ENCODE measurements around the gene LBHD2. TPM values are rescaled to one million over a fixed set of nuclear protein-coding genes. Genes with fewer than 3 reads are reported as not detected.
"Not testable (repeated sequence)": the region's sequence is repeated elsewhere in the genome, so short reads cannot be mapped to it uniquely, and the experiment has no call there.

LBHD2 gene
- polyA plus RNA-seq, 1 of the 3 experiments (the other 2 are of a cell fraction) = not detected

DNA sequence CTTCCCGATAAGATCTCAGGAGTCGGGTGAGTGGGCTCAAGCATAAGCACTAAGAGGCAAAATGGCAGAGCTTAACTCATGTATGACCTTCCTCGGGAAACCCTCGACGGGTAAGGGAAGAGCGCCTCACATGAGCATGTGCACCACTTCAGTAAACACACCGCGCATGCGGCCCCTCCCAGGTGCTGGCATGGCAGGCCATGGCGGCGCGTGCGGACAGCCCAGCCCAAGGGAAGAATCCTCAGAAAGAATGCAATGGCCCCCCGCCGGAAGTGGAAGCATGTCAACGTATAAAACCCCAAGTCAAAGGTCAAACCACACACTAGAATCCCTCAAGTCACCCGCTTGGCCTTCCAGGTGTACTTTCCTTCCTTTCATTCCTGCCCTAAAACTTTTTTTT, 32.6 kb downstream of the LBHD2 start (continued):
- TF ChIP-seq, protein P1, sequence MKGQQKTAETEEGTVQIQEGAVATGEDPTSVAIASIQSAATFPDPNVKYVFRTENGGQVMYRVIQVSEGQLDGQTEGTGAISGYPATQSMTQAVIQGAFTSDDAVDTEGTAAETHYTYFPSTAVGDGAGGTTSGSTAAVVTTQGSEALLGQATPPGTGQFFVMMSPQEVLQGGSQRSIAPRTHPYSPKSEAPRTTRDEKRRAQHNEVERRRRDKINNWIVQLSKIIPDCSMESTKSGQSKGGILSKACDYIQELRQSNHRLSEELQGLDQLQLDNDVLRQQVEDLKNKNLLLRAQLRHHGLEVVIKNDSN (IDR thresholded peaks at IDR 0.05; ENCODE audit: borderline replicate concordance, low read depth) = no peak
- no peak for TF ChIP-seq SMC3 (IDR thresholded peaks at IDR 0.05; ENCODE audit: low read depth, low read length)
- no peak for TF ChIP-seq EP300 (IDR thresholded peaks at IDR 0.05; ENCODE audit: borderline replicate concordance in 1 of 2, low read depth in 1 of 2, low read length in 1 of 2)
- no peak for TF ChIP-seq TAF1 (IDR thresholded peaks at IDR 0.05; ENCODE audit: borderline replicate concordance, low read depth, low read length)

DNA sequence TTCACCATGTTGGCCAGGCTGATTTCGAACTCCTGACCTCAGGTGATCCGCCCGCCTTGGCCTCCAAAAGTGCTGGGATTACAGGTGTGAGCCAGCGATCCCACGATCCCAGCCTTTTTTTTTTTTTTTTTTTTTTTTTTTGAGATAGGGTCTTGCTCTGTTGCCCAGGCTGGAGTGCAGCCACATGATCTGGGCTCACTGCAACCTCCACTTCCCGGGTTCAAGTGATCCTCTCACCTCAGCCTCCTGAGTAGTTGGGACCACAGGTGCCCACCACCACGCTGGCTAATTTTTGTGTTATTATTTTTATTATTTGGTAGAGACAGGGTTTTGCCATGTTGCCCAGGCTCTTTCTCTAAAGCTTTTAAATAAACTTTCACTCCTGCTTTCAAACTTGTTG, 33.5 kb downstream of the LBHD2 start:
- H3K9ac ChIP-seq; H3K4me2 ChIP-seq; POLR2A ChIA-PET; H3K27me3 ChIP-seq (ENCODE audit: insufficient read depth); H3K9me2 ChIP-seq; H3K9me3 ChIP-seq; H4K20me1 ChIP-seq (ENCODE audit: insufficient read depth); H3F3A ChIP-seq (replicated peaks; ENCODE audit: insufficient read depth); H3K4me3 ChIP-seq (ENCODE audit: low read depth in 2 of 2, low read length in 1 of 2); DNase-seq; H2AFZ ChIP-seq (ENCODE audit: low read depth); H3K79me2 ChIP-seq (ENCODE audit: insufficient read depth); H3K36me3 ChIP-seq (replicated peaks in 1 of 2; ENCODE audit: control insufficient read depth in 1 of 2, insufficient read depth in 2 of 2, low read length in 1 of 2); H3K27ac ChIP-seq (ENCODE audit: low read depth in 2 of 2, low read length in 1 of 2): not testable (repeated sequence)
- CTCF ChIA-PET = interaction anchor here (0.7 to 7.8 kb wide), 3 partner anchors 10 to 69 kb away, joined by 3 to 81 read pairs (median 3); no protein-coding TSS in a partner anchor
- H3K4me1 ChIP-seq (ENCODE audit: control insufficient read depth in 1 of 2, insufficient read depth in 2 of 2, low read depth in 1 of 2, low read length in 1 of 2) = peaks cover 6 to 20% of the 10 kb centered on the region in 2 experiments
- WGBS (ENCODE audit: low lambda C conversion rate) = 95% methylated on average over 7 of the region's 7 CpGs

DNA sequence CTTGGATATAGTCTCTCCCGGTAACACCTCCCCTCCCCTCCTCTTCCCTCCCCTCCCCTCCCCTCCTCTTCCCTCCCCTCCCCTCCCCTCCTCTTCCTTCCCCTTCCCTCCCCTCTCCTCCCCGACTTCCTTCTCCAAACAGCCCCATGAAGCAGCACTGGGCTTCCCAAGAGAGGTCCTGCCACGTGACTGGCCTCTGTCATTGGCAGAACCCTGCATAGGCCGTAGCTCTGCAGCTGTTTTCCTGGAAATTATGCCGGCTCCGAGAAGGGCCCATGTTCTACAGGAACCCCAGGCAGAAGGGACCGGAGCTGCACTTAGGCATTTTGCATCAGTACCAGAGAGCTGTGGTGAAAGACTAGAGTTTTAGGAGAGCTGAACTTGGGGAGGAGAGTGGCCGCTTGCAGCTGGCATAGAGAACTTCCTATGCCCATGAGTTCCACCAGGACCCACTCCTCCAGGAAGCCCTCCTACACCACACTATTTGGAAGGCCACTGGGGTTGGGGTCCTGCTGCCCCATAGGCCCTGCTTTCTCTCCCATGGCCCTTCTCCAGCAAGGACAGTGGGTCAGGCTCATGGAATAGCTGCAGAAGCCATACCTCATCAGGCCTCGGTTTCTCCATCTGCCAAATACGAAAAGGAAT, 34.1 kb downstream of the LBHD2 start:
- Histone ChIP-seq H3K4me2 (no peak overlapping the region), H2AFZ (ENCODE audit: low read depth) (no peak overlapping the region)

More for the DNA sequence above, 34.1 kb downstream of the LBHD2 start:
- H3K4me1 ChIP-seq (ENCODE audit: control insufficient read depth in 1 of 2, insufficient read depth in 2 of 2, low read depth in 1 of 2, low read length in 1 of 2) = peaks cover 11 to 20% of the 10 kb centered on the region in 2 experiments
- DNase-seq = no peak
- no peak overlapping the region for H3K4me3 ChIP-seq (ENCODE audit: low read depth in 2 of 2, low read length in 1 of 2)
- POLR2A ChIA-PET = no interaction called here
- H4K20me1 ChIP-seq (ENCODE audit: insufficient read depth) = no peaks in the 10 kb centered on the region
- WGBS (ENCODE audit: low lambda C conversion rate) = 71% methylated on average over 8 of the region's 10 CpGs
- no peak overlapping the region for H3K27ac ChIP-seq (ENCODE audit: low read depth in 2 of 2, low read length in 1 of 2)
- no peaks in the 10 kb centered on the region for H3K27me3 ChIP-seq (ENCODE audit: insufficient read depth)
- TF ChIP-seq, protein P1 (IDR thresholded peaks at IDR 0.05; ENCODE audit: borderline replicate concordance, low read depth) = peak; percentile 29; the same call in 1 of the 2 replicates
- no peak for TF ChIP-seq GABPA (IDR thresholded peaks at IDR 0.05; ENCODE audit: low read depth)
- no peak overlapping the region for H3K9ac ChIP-seq
- peaks cover 5% of the 10 kb centered on the region for H3F3A ChIP-seq (replicated peaks; ENCODE audit: insufficient read depth)
- H3K9me2 ChIP-seq = no peaks in the 10 kb centered on the region
- H3K9me3 ChIP-seq = no peaks in the 10 kb centered on the region
- CTCF ChIA-PET = interaction anchor here (0.7 to 7.8 kb wide), 3 partner anchors 9 to 68 kb away, joined by 3 to 81 read pairs (median 3); no protein-coding TSS in a partner anchor
- no peaks in the 10 kb centered on the region for H3K36me3 ChIP-seq (replicated peaks in 1 of 2; ENCODE audit: control insufficient read depth in 1 of 2, insufficient read depth in 2 of 2, low read length in 1 of 2)
- no peaks in the 10 kb centered on the region for H3K79me2 ChIP-seq (ENCODE audit: insufficient read depth)
